ENCODE data around the gene COQ2. TPM values are rescaled to one million over a fixed set of nuclear protein-coding genes. Genes with fewer than 3 reads are reported as not detected.
"Not testable (repeated sequence)": the region's sequence is repeated elsewhere in the genome, so short reads cannot be mapped to it uniquely, and the experiment has no call there.

Gene COQ2
- total and polyA plus RNA-seq, 4 experiments from 2014 or later: 5.5 to 7.6 (median 6.8) TPM

DNA sequence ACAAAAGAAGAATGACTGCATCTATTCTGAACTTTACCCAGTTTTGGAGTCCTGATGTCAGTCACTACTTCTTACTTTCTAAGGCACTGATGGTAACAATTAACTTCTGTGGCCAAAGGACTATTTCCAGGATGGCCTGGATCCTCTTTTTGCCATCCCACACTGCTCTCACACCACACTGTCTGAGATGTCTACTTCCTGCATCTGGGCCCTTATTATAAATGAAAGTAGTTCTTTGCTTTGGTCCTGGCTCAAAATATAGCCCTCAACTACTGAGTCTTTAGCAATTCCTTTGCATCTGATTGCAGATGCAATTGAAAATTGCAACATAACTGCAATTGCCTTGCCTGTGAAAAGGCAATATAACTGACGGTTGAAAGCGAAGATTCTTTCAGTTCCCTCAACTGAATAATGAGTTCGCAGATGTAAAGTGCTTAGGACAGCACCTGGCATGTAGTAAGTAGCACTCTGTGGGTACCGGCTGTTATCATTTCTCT lies 44.2 kb downstream of the COQ2 start:
- Mint-ChIP-seq H3K9me3 (peaks cover 0 to 4% (median 0%) of the 10 kb centered on the region in 8 donors), H3K27ac (no peak overlapping the region), H3K4me1 (peaks cover 27 to 44% (median 37%) of the 10 kb centered on the region in 4 donors), H3K27me3 (no peaks in the 10 kb centered on the region), H3K4me3 (no peak overlapping the region), H3K36me3 (peaks cover 0 to 17% of the 10 kb centered on the region in 2 donors)
- CTCF ChIA-PET (ENCODE audit: partially characterized antibody): no interaction called here
- no peak overlapping the region for H3K27ac ChIP-seq (ENCODE audit: low read depth, low read length)
- H3K9me3 ChIP-seq (ENCODE audit: control insufficient read depth in 1 of 2, low read length in 2 of 2): no peaks in the 10 kb centered on the region
- H3K4me3 ChIP-seq (ENCODE audit: low read length in 2 of 2): no peak overlapping the region
- H3K27me3 ChIP-seq (ENCODE audit: insufficient read depth, low read length): no peaks in the 10 kb centered on the region
- POLR2A ChIA-PET (ENCODE audit: partially characterized antibody): interaction anchor here (0.8 to 0.9 kb wide), 2 partner anchors 10 to 132 kb away, joined by 3 to 4 read pairs; no protein-coding TSS in a partner anchor
- DNase-seq: no peak
- H3K36me3 ChIP-seq (ENCODE audit: insufficient read depth, low read length): no peaks in the 10 kb centered on the region
- peaks cover 24% of the 10 kb centered on the region for H3K4me1 ChIP-seq (ENCODE audit: insufficient read depth, low read length)
- intact Hi-C loops (cut with micrococcal nuclease): no loop called here

DNA sequence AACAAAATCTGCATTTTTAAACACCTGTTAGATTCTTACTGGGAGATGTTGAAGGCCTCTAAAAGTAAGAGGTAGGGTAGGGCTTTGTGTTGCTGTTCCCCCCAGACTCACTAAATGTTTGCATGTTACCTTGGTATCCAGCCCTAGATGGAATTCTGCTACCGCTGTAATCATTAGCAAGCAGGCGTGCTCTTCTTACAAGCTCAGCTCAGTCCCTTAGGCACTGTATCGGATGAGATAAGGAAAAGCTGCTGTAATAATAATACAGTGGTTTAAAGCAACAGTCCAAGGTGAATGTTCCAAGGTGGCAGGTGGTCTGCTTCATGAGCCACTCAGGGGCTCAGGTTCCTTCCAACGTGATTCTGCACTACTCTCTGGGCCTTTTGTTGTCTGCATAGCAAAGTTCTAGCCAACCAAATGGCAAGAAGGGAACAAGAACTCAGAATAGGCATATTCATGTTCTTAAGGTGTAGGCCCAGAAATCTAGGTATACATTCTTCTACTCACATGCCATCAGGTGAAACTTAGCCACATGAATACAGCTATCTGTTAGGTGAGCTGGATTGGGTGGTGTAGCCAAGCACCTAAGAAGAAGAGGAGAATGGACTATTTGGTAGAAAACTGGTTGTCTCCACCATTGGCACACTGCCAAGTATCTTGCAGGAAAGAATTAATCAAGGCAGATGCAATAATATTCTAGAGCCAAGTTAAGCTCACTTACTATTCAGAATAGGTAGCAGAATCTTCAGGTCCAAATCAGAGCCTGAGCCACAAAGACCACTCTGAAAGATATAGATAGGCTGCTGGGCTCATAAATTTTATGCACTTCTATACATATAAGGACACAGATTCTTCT lies 46.0 kb downstream of the COQ2 start:
- no peak for DNase-seq
- intact Hi-C loops (cut with micrococcal nuclease): no loop called here
- H3K27me3 ChIP-seq (ENCODE audit: insufficient read depth, low read length): no peaks in the 10 kb centered on the region
- no peaks in the 10 kb centered on the region for H3K36me3 ChIP-seq (ENCODE audit: insufficient read depth, low read length)
- Mint-ChIP-seq H3K27me3 (no peaks in the 10 kb centered on the region), H3K4me3 (no peak overlapping the region), H3K9me3 (peaks cover 0 to 4% (median 0%) of the 10 kb centered on the region in 8 donors), H3K27ac (no peak overlapping the region), H3K36me3 (peaks cover 0 to 6% of the 10 kb centered on the region in 2 donors), H3K4me1 (peaks cover 36 to 56% (median 47%) of the 10 kb centered on the region in 4 donors)
- H3K27ac ChIP-seq (ENCODE audit: low read depth, low read length): no peak overlapping the region
- no peak overlapping the region for H3K4me3 ChIP-seq (ENCODE audit: low read length in 2 of 2)
- POLR2A ChIA-PET (ENCODE audit: partially characterized antibody): interaction anchor here (0.7 to 1.0 kb wide), 2 partner anchors 129 to 204 kb away, joined by 3 read pairs; partner anchors contain the start of gene COPS4
- no peaks in the 10 kb centered on the region for H3K9me3 ChIP-seq (ENCODE audit: control insufficient read depth in 1 of 2, low read length in 2 of 2)
- H3K4me1 ChIP-seq (ENCODE audit: insufficient read depth, low read length): peaks cover 36% of the 10 kb centered on the region
- CTCF ChIA-PET (ENCODE audit: partially characterized antibody): interaction anchor here (0.8 to 2.3 kb wide), 3 partner anchors 14 to 128 kb away, joined by 3 to 12 read pairs (median 6); no protein-coding TSS in a partner anchor

DNA sequence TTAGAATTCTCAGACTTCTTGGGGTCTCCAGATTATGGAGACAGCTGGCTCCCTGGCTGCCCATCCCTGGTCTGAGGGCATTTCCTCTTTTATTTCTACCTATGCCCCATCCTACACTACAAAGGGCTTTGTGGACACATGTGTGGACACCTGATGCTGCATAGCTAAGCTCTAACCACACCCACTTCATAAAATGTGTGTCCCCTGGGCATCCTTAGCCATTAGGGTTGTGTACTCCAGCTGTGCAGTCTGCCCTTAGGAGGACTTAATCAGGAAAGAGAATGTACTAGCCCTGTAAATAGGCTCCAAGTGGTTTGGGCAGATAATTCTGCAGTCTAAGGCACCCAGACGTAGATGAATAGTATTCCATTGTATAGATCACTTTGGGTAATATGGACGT lies 47.0 kb downstream of the COQ2 start:
- Histone ChIP-seq H3K9me3 (ENCODE audit: control insufficient read depth in 1 of 2, low read length in 2 of 2) (no peaks in the 10 kb centered on the region), H3K4me3 (ENCODE audit: low read length in 2 of 2) (no peak overlapping the region), H3K36me3 (ENCODE audit: insufficient read depth, low read length) (no peaks in the 10 kb centered on the region), H3K4me1 (ENCODE audit: insufficient read depth, low read length) (peaks cover 41% of the 10 kb centered on the region), H3K27me3 (ENCODE audit: insufficient read depth, low read length) (no peaks in the 10 kb centered on the region), H3K27ac (ENCODE audit: low read depth, low read length) (no peak overlapping the region)
- Mint-ChIP-seq H3K4me3 (peak overlapping the region in 1 of 8 donors; percentile 12), H3K9me3 (peaks cover 0 to 4% (median 0%) of the 10 kb centered on the region in 8 donors), H3K27me3 (peaks cover 0 to 2% of the 10 kb centered on the region in 2 donors), H3K4me1 (peaks cover 38 to 60% (median 49%) of the 10 kb centered on the region in 4 donors), H3K36me3 (no peaks in the 10 kb centered on the region), H3K27ac (no peak overlapping the region)
- intact Hi-C loops (cut with micrococcal nuclease): no loop called here
- ChIA-PET POLR2A (ENCODE audit: partially characterized antibody) (interaction anchor here (1.0 to 1.6 kb wide), 2 partner anchors 20 to 128 kb away, joined by 3 read pairs; no protein-coding TSS in a partner anchor), CTCF (ENCODE audit: partially characterized antibody) (interaction anchor here (1.7 to 2.3 kb wide), 2 partner anchors 15 to 127 kb away, joined by 6 to 12 read pairs; no protein-coding TSS in a partner anchor)
- DNase-seq: no peak

DNA sequence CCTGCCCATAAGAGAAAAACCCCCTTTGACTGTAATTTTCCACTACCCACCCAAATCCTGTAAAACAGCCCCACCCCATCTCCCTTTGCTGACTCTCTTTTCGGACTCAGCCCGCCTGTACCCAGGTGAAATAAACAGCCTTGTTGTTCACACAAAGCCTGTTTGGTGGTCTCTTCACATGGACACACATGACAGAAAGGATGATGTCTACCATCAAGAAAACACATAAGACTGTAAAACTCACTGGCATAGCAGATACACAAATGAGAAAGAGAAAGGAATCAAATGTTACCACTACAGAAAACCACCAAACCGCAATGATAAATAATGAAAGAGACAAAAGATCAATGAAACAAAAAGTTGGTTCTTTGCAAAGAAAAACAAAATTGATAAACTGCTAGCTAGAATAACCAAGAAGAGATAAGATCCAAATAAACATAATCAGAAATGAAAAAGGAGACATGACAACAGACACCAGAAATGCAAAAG lies 48.9 kb downstream of the COQ2 start:
- peak; percentile 49 to 77 (median 64) for DNase-seq
- ChIA-PET POLR2A (ENCODE audit: partially characterized antibody) (interaction anchor here (0.6 to 1.6 kb wide), 4 partner anchors 17 to 194 kb away, joined by 3 to 4 read pairs (median 3); no protein-coding TSS in a partner anchor), CTCF (ENCODE audit: partially characterized antibody) (interaction anchor here (1.2 kb wide), 1 partner anchor 16 kb away, joined by 3 read pairs; no protein-coding TSS in a partner anchor)
- not testable (repeated sequence) for H3K27me3 Mint-ChIP-seq; H3K36me3 Mint-ChIP-seq; H3K27me3 ChIP-seq (ENCODE audit: insufficient read depth, low read length); H3K9me3 Mint-ChIP-seq; H3K9me3 ChIP-seq (ENCODE audit: control insufficient read depth in 1 of 2, low read length in 2 of 2); H3K4me3 ChIP-seq (ENCODE audit: low read length in 2 of 2); H3K27ac ChIP-seq (ENCODE audit: low read depth, low read length); H3K36me3 ChIP-seq (ENCODE audit: insufficient read depth, low read length)
- intact Hi-C loops (cut with micrococcal nuclease): loop anchor here (1.0 kb wide), 1 partner anchor 18 kb away; no protein-coding TSS in a partner anchor
- H3K4me1 ChIP-seq (ENCODE audit: insufficient read depth, low read length): peaks cover 54% of the 10 kb centered on the region
- H3K4me3 Mint-ChIP-seq: peak overlapping the region; percentile 71 to 88 (median 76)
- peaks cover 49 to 70% (median 58%) of the 10 kb centered on the region in 4 donors for H3K4me1 Mint-ChIP-seq
- H3K27ac Mint-ChIP-seq: peak overlapping the region; percentile 22 to 92 (median 85)

DNA sequence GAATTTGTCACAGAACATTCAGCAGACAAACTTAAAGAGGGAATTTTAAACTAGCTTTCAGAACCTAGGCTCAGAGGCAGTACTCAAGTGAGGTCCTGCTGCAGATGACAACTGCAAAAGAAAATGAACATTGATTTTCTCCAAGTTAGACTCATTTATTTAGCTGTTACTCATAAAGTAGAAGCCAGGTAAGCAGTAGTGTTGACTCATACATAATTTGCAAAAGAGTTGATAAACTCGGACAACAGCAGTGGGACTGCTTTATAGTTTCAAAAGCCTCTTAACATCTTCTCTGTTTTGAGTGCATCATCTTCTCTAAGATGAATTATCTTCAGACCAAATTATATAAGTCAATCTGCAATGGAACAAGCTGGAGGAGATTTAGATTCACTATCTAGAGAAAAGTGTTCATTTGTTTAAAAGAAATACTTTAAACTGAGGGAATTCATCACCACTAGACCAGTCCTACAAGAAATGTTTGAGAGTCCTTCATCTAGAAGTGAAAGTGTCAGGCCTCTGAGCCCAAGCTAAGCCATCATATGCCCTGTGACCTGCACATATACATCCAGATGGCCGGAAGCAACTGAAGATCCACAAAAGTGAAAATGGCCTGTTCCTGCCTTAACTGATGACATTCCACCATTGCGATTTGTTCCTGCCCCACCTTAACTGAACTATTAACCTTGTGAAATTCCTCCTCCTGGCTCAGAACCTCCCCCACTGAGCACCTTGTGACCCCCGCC lies 49.5 kb downstream of the COQ2 start:
- H3K9me3 Mint-ChIP-seq: peaks cover 0 to 4% (median 0%) of the 10 kb centered on the region in 8 donors
- Histone ChIP-seq H3K27ac (ENCODE audit: low read depth, low read length) (no peak overlapping the region), H3K4me3 (ENCODE audit: low read length in 2 of 2) (no peak overlapping the region), H3K4me1 (ENCODE audit: insufficient read depth, low read length) (peaks cover 57% of the 10 kb centered on the region), H3K9me3 (ENCODE audit: control insufficient read depth in 1 of 2, low read length in 2 of 2) (no peaks in the 10 kb centered on the region), H3K27me3 (ENCODE audit: insufficient read depth, low read length) (no peaks in the 10 kb centered on the region), H3K36me3 (ENCODE audit: insufficient read depth, low read length) (no peaks in the 10 kb centered on the region)
- ChIA-PET CTCF (ENCODE audit: partially characterized antibody) (interaction anchor here (1.2 to 1.7 kb wide), 2 partner anchors 16 to 19 kb away, joined by 3 to 9 read pairs; no protein-coding TSS in a partner anchor), POLR2A (ENCODE audit: partially characterized antibody) (interaction anchor here (0.6 to 1.6 kb wide), 6 partner anchors 13 to 193 kb away, joined by 3 to 4 read pairs (median 3); no protein-coding TSS in a partner anchor)
- H3K4me1 Mint-ChIP-seq: peaks cover 45 to 64% (median 52%) of the 10 kb centered on the region in 4 donors
- peaks cover 0 to under 1% of the 10 kb centered on the region in 2 donors for H3K36me3 Mint-ChIP-seq
- DNase-seq: no peak
- H3K27ac Mint-ChIP-seq: peak overlapping the region; percentile 22 to 92 (median 85)
- intact Hi-C loops (cut with micrococcal nuclease): loop anchor here (1.0 kb wide), 1 partner anchor 18 kb away; no protein-coding TSS in a partner anchor
- H3K4me3 Mint-ChIP-seq: peak overlapping the region; percentile 71 to 88 (median 76)
- peaks cover 0 to 2% of the 10 kb centered on the region in 2 donors for H3K27me3 Mint-ChIP-seq

DNA sequence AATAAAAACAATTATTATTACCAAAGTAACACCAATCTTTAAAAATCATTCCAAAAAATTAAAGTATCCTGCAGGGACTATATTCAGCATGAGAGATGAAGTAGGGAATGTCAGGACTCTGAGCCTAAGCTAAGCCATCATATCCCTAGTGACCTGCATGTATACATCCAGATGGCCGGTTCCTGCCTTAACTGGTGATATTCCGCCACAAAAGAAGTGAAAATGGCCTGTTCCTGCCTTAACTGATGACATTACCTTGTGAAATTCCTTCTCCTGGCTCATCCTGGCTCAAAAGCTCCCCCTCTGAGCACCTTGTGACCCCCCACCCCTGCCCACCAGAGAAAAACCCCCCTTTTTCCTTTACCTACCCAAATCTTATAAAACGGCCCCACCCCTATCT lies 50.2 kb downstream of the COQ2 start:
- H3K36me3 ChIP-seq (ENCODE audit: insufficient read depth, low read length); H3K4me3 ChIP-seq (ENCODE audit: low read length in 2 of 2); H3K27me3 ChIP-seq (ENCODE audit: insufficient read depth, low read length); H3K36me3 Mint-ChIP-seq; H3K9me3 Mint-ChIP-seq; DNase-seq; H3K27me3 Mint-ChIP-seq; H3K9me3 ChIP-seq (ENCODE audit: control insufficient read depth in 1 of 2, low read length in 2 of 2); H3K27ac ChIP-seq (ENCODE audit: low read depth, low read length); intact Hi-C loops (cut with micrococcal nuclease); H3K4me3 Mint-ChIP-seq: not testable (repeated sequence)
- peaks cover 57% of the 10 kb centered on the region for H3K4me1 ChIP-seq (ENCODE audit: insufficient read depth, low read length)
- peak overlapping the region in 3 of 7 donors; percentile 40 to 46 (median 43) for H3K27ac Mint-ChIP-seq
- POLR2A ChIA-PET (ENCODE audit: partially characterized antibody): interaction anchor here (1.1 to 1.6 kb wide), 4 partner anchors 13 to 21 kb away, joined by 3 to 4 read pairs (median 3); no protein-coding TSS in a partner anchor
- peaks cover 44 to 61% (median 51%) of the 10 kb centered on the region in 4 donors for H3K4me1 Mint-ChIP-seq
- CTCF ChIA-PET (ENCODE audit: partially characterized antibody): interaction anchor here (1.2 to 1.7 kb wide), 2 partner anchors 15 to 19 kb away, joined by 3 to 9 read pairs; no protein-coding TSS in a partner anchor

All from CD4-positive, alpha-beta memory T cell (primary cell).